GM19468 (cell line): ENCODE measurements around the gene UBE2E1.
"Not testable (repeated sequence)": the region's sequence is repeated elsewhere in the genome, so short reads cannot be mapped to it uniquely, and the experiment has no call there.

Experiments
- ATAC-seq: cut with Tn5 transposase; IDR thresholded peaks from one replicate; pipeline ENCODE4 v1.9.1; 2021; ENCODE audit warnings: mild to moderate bottlenecking, moderate library complexity, moderate number of reproducible peaks; ENCODE audit not compliant: unreplicated experiment; ENCODE audit errors: extremely low read depth

UBE2E1 gene

DNA sequence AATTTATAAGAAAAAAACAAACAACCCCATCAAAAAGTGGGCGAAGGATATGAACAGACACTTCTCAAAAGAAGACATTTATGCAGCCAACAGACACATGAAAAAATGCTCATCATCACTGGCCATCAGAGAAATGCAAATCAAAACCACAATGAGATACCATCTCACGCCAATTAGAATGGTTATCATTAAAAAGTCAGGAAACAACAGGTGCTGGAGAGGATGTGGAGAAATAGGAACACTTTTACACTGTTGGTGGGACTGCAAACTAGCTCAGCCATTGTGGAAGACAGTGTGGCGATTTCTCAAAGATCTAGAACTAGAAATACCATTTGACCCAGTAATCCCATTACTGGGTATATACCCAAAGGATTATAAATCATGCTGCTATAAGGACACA lies 106.6 kb downstream of the UBE2E1 start:
- ATAC-seq = not testable (repeated sequence)

DNA sequence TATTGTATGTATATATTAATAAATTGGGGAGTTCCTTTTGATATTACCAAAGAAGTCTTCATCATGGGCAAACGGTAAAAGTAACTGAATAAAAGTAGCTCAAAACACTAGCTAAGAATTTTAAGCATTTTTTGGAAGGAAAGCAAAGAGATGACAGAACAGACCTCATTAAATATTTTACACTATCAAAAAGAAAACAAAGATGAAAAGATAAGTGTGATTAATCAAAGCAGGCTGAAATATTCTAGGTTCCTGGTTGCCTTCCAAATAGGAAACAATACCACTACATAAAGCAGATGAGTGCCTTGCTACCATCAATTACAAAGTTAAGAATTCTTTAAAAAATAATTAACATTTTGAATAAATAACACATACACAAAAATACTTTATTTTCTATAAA lies 107.4 kb downstream of the UBE2E1 start:
- ATAC-seq = no peak

DNA sequence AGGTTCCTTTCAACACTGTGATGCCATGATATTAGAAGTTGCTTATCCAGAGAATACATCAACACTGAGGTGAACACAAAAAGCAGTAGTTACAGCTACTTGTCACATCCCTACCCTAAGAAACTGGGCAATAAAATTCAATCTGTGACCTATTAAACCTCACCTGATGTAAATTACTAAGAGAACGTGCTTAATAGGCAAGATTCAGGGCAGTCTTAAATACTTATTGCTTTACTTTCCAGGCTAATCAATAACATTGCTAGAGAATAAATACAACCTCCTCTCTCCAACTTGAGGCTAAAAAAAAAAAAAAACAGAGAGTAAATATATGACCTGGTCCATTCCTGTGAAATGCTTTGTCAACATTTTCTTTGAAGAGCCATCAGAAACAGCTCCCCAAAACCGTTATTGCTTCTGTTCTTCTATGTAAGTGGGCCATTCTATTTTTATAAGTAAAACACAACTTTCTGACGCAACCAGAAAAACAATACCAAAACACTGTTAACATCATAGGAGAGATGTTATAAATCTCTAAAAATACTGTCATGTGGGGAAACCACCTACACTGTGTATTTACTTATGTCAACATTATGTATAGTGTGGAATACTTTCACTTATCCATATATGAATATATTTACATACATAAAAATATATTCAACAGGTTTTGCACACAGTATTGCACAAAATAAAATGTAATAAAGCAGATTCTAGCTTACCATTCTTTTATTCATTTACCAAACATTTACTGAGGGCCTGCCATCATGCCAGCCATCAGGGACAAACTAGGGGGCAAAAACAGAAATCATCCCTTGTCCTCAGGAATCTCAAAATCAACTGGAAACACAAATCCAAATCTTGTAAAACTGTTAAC lies 108.4 kb downstream of the UBE2E1 start:
- ATAC-seq = no peak

DNA sequence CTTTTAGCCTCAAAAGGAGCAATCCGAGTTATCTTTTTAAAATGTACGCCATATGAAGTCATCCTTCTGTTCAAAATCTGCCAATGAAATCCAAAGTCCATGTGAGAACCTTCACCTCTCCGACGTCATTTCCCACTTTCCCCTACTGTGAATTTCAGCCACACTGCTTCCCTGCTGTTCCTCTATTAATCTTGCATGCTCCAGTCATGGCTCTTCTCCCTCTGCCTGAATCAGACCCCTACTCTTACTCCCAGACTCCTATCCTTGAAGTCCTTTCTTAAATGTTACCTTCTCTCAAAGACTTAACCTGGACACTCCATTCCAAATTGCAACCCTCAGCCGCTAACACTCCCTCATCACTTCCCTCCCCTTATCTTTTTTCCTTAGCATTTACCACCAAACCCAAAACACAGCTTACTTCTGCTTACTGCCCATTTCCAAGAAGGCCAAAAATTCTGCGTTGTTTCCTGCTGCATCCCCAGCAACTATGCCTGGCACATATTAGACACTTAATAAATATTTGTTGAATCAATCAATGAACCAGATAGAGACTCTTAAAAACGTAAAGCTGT lies 109.9 kb downstream of the UBE2E1 start:
- ATAC-seq = no peak

DNA sequence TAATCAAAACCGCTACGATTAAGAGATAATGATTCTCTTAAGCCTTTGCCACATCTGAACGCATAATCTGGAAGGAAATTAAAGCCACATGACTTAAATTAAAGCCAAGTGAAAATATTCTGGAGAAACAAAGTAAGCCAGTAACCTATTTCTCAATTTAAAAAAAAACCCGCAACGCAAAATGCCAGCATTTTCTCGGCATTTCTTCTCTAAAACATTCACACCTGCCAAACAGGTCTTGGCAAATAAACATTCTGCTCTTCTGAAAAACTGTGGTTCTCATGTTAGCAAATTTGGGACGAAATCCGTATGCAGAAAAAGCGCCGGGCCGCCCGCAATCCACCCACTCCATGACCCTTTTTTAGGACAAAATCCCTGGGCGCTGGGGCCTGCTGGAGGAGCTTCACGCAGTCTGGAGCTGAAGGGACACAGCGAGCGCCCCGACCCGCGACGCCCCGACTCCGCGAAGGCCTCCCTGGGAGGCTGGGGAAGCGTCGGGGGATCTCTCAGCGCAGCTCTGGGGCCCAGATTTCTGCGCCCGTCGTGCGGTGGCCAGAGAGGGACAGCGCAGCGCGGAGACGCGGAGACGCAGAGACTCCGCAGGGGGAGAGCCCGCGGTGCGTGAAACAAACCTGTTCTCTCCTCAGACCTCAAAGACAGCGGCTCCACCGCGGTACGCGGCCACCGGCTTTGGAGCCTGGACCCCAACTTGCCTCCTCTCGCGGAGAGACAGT lies 110.6 kb downstream of the UBE2E1 start:
- ATAC-seq = peak; percentile 13

DNA sequence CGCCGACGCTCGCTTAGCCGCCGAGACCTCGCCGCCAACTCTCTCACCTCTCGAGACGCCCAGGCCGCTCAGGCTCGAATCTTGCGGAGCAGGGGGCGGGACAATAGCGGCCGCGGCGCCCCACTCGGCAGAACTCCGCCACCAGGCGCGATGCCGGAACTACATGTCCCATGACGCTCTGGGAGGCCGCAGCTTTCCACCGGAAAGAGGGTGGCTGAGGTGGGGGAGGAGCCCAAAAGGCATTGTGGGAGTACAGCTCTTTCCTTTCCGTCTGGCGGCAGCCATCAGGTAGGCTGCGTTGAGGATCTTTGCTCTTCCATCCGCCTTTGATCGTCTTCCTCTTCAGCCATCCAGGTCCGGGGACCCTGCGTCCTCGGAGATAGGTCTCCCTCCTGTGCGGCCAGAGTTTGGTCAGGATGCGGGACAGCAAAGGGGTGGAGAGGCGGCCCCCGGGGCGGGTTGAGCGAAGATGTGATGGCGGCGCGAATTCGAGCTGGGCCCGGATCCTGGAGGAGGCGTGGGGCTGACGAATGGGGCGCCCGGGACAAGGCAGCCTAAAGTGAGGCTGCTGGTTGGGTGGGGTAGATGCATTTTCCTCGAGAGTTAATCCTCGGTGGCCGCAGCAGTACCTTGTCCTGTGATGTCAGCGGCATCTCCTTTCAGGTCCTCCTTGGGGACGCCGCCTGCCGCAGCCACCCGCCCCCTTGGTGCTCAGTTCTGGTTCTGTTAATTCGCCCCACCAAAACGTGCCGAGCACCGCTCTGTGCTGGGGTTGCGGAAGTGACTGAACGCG lies 111.3 kb downstream of the UBE2E1 start, which contains the start of the genes NKIRAS1 and RPL15:
Gene NKIRAS1 (minus strand): TSS at position 105 of the 793 bp plus-strand sequence. CDS start 6,086 bp downstream, outside the sequence.
Gene RPL15 (plus strand): TSS at position 247 of the 793 bp plus-strand sequence. CDS start 728 bp downstream, outside the sequence.
- ATAC-seq = peak; percentile 98

DNA sequence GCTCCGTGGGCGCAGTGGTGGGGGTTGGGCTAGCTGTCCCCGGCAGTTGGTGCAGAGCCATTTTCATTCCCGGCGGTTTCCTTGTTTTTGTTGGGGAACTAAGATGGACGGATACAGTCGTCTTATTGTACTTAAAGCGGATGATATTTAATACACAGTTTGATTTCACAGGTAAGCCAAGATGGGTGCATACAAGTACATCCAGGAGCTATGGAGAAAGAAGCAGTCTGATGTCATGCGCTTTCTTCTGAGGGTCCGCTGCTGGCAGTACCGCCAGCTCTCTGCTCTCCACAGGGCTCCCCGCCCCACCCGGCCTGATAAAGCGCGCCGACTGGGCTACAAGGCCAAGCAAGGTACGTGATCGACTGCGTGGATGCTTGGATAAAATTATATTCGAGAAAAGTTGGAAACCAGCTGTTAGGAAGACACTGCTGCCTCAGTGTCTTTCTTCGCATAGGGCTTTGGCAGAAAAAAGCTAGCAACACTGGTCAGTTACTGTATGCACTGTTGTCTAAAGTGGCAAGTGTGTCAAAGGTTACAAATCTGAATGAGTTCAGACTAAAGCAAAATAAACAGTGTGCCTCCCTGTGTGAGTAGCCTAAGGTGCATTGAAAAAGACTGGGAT lies 112.0 kb downstream of the UBE2E1 start:
- not testable (repeated sequence) for ATAC-seq

DNA sequence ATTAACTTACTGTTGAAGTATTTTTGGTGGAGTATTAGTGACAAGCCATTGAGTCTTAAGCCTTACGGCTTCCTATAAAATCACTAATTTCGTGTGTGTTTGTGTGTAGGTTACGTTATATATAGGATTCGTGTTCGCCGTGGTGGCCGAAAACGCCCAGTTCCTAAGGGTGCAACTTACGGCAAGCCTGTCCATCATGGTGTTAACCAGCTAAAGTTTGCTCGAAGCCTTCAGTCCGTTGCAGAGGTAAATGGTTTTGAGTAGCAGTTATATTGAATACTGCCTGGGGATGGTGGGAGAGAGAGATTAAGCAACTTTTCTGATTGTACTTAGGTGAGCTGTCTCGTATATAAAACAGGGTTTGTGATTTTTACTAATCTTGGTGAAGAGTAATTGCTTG lies 112.6 kb downstream of the UBE2E1 start:
- ATAC-seq = not testable (repeated sequence)

DNA sequence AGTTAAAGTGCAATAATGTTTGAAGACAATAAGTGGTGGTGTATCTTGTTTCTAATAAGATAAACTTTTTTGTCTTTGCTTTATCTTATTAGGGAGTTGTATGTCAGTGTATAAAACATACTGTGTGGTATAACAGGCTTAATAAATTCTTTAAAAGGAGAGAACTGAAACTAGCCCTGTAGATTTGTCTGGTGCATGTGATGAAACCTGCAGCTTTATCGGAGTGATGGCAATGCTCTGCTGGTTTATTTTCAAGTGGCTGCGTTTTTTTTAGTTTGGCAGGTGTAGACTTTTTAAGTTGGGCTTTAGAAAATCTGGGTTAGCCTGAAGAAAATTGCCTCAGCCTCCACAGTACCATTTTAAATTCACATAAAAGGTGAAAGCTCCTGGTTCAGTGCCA lies 113.9 kb downstream of the UBE2E1 start:
- ATAC-seq = no peak

DNA sequence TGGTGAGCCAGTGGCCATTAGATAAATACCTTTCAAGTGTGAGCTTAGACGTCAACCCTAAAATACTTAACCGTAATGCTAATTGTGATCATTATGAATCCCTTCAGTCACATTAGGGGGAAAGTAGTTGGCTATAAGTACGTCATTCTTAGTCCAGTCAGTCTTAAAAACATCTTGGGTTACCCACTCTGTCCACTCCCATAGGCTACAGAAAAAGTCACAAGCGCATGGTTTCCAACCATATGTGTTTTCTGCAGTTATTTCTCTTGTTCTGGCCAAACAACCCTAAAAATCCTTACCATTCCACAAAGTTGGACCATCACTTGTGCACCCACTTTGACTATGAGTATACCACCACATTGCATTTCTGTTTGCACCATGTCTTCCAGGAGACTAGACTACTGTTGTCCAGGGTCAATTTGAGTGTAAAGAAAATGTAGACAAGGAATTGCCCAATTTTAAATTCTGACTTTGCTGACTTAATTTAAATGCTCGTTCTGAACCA lies 114.4 kb downstream of the UBE2E1 start:
- no peak for ATAC-seq

DNA sequence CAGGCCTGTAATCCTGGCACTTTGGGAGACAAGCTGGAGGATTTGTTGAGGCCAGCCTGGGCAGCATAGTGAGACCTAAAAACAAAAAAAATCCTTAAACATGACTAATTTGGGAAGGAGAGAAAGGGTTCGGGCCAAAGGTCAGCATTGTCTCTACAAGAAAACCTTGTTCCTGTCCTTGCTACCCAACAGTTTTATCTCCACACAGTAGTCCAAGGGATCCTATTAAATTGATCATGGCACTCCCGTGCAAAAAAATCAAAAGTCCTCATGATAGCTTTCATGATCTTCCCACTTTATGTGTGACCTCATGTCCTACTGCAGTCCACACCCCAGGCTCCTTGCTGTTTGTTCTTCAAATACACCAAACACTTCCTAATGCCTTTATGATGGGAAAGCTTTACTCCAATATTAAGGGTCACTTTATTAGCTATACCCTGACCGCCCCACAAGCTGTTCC lies 115.3 kb downstream of the UBE2E1 start:
- ATAC-seq = no peak

DNA sequence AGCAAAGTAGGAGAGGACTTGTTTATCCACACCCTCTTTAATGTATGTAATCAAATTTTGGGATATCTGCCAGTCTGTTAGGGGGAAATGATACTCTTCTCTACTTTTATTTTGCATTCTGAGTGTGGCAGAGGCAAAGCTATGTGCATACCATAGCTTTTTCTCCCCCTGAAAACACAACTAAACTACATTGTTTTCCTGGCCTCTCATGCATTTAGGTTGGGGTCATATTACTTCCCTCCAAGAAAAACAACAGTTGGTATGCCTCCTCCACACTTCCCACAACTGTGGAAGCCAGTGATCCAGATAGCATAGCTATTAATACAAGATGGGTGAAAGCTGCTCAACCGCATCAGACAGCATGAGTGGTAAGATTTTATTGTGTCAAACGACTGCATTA lies 118.0 kb downstream of the UBE2E1 start:
- no peak for ATAC-seq

DNA sequence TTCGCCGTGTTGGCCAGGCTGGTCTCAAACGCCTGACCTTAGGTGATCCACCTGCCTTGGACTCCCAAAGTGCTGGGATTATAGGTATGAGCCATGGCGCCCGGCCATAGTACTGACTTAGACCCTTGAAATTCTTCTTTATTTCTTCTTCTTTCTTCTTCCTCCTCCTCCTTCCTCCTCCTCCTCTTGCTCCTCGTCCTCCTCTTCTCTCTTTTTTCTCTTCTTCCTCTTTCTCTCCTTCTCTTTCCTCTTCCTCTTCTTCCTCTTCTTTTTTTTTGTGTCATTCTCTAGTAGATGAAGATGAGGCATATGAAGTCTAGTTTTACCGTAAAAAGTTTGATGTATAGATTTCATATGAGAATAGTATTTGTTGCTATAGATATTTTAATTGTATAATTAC lies 120.5 kb downstream of the UBE2E1 start:
- no peak for ATAC-seq

DNA sequence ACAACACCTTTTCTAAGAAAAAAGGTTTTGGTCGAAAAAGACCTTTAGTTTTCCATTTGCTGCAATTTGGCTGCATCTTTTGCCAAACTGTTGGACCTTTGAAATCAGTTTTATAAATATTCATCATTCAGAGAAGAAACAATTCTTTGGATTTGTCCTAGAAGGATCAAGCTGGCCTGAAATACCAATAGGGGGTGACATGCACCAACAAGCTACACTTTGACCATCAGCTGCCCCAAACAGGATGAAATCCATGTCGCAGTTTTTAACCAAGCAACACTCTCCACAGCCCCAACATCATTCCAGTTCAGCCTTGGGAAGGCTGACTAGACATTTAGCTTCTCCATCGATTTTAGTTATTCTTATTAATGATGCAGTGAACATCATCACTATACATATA lies 121.0 kb downstream of the UBE2E1 start:
- ATAC-seq = no peak

DNA sequence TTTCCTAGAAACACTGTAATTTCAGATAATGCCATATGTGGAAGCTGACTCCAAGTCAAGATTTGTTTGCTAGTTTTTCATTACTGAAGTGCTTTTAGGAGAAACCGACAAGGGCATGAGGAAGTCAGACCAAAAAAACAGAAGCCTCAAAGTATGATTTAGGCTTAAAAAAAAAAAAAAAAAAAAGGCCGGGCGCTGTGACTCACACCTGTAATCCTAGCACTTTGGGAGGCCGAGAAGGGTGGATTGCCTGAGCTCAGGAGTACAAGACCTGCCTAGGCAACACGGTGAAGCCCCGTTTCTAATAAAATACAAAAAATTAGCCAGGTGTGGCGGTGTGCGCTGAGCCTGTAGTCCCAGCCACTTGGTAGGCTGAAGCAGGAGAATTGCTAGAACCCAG lies 122.8 kb downstream of the UBE2E1 start:
- ATAC-seq = no peak

DNA sequence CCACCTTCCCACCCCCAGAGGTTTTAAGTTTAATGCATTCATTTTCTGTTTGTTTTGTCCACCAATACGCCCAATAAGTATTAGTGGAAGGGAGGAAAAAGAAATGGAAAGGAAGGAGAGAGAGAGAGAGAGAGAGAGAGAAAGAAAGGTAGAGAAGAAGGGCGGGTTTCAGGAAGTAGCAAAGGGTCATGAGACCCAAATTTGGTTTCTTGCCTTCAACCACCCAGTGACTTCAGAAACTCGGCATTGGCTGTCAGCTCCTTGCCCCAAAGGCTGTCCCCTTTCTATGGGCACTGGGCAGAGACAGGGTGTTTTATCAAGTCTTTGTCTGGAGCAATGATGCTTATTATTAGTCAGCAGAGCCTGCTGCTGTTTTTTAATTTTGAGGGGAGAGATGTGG lies 125.8 kb downstream of the UBE2E1 start:
- no peak for ATAC-seq

DNA sequence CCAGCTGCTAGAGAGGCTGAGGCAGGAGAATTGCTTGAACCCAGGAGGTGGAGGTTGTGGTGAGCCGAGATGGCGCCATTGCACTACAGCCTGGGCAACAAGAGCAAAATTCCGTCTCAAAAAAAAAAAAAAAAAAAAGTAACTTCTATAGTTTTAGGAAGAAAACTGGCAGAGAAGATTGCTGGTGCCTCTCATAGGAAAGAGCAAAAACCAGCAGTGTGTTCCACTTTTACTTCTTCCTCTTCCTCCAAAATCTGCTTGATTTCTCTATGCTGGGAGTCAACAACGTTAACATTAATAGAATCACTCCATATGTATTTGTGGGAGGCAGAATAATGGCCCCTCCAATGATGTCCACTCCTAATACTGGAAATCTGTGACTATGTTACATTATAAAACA lies 126.8 kb downstream of the UBE2E1 start:
- no peak for ATAC-seq

DNA sequence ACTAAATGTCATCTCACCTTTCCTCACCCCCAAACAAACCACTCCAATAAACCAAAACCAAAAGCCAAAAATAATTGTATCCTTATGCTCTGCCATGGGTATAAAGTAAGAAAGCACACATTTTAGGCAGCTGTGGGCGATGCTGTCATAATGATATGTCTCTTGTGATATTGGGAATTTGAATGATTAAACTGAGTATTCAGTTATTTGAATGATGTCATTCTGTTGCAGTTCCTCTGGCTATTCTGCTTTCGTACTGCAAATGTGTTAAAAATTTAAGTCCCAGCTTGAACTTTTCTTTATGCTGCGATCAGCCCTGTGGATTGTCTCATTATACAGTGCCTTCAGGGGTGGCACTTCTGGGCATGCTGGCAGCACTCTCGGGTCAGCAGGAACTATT lies 128.5 kb downstream of the UBE2E1 start:
- ATAC-seq = no peak

DNA sequence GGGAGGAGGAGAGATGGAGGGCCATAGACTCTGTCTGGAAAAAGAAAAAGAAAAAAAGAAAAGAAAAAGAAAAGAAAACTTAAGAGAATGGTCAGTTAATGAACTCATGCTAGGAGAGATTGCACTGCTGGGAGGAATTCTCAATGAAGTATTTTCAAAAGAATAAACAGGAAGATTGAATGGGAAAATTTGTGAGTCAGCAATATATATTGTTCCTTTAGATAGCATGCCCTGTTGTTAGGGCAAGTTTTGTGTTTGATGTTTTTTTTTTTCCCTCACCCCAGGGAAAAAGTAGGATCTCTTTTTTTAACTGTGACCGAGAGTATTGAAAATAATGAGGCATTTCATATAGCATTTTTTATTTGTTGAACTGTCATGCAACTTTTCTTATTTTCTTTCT lies 131.5 kb downstream of the UBE2E1 start:
- no peak for ATAC-seq
